Tibial nerve (tissue), 4 donors: Measurements from ENCODE around the gene MROH8. TPM values are rescaled to one million over a fixed set of nuclear protein-coding genes. Genes with fewer than 3 reads are reported as not detected.
A peak's percentile ranks its signal among the peaks of the same experiment; 100 is the strongest.

Source experiments
- DNase-seq, 2 donors: peaks; one replicate each; pipeline ENCODE4 v3.0.0-alpha.2; 2019; ENCODE audit warnings: low spot score in 2 of 2
- H3K27ac ChIP-seq, 4 donors: fragments of 200-600 bp; sonication (generic) in 3 of 4; one replicate each; pipeline ENCODE4 v1.5.1; 2017 to 2019; ENCODE audit warnings: mild to moderate bottlenecking in 1 of 4
- H3K27me3 ChIP-seq, 2 donors: fragments of 200-600 bp; sonication (generic) in 1 of 2; one replicate each; pipeline versions ENCODE4 v1.5.1 to v1.6.0; 2017 to 2019
- H3K36me3 ChIP-seq, 3 donors: fragments of 200-600 bp; sonication (generic); one replicate each; pipeline ENCODE4 v1.5.1; 2018 to 2019
- H3K4me1 ChIP-seq, 4 donors: fragments of 200-600 bp; sonication (generic) in 3 of 4; one replicate each; pipeline ENCODE4 v1.5.1; 2017 to 2019
- H3K4me3 ChIP-seq, 4 donors: fragments of 200-600 bp; sonication (generic) in 3 of 4; one replicate each; pipeline ENCODE4 v1.5.1; 2017 to 2019; ENCODE audit warnings: mild to moderate bottlenecking in 1 of 4, moderate library complexity in 1 of 4
- H3K9me3 ChIP-seq, 4 donors: fragments of 200-600 bp; sonication (generic) in 3 of 4; one replicate each; pipeline ENCODE4 v1.5.1; 2017 to 2019
- EP300 ChIP-seq, 2 donors: sonication (generic); formaldehyde crosslinking; IDR thresholded peaks; one replicate each; pipeline ENCODE4 v1.6.1; 2017; ENCODE audit warnings: antibody characterized with exemption in 2 of 2, mild to moderate bottlenecking in 1 of 2
- POLR2A ChIP-seq, 2 donors: fragments of 450-650 bp; IDR thresholded peaks; one replicate each; pipeline ENCODE4 v1.6.1; 2017; ENCODE audit warnings: antibody characterized with exemption in 2 of 2, mild to moderate bottlenecking in 2 of 2, moderate library complexity in 2 of 2
- WGBS, 2 donors: methylation state at CpG; one replicate each; pipeline ENCODE4 v1.1.5; 2018; 5-methylcytosine and 5-hydroxymethylcytosine counted together
- total RNA-seq, 4 donors: library from RNA; depleted of rRNA; stranded (reverse); fragments of >200 nt; gene quantifications; one replicate each; pipeline ENCODE4 v1.1.0, GENCODE V29; 2016
- TF ChIP-seq, protein P1 (sequence below), 5 experiments: fragments of 200-600 bp in 3 of 5; fragments of 450-650 bp in 2 of 5; sonication (generic) in 3 of 5; IDR thresholded peaks; one replicate each; pipeline ENCODE4 v1.5.1; 2016 to 2019; ENCODE audit warnings: antibody characterized with exemption in 5 of 5, mild to moderate bottlenecking in 3 of 5, moderate library complexity in 2 of 5

Gene MROH8
- total RNA-seq, 4 donors from 2014 or later = 1.9 to 2.7 (median 2.4) TPM

DNA sequence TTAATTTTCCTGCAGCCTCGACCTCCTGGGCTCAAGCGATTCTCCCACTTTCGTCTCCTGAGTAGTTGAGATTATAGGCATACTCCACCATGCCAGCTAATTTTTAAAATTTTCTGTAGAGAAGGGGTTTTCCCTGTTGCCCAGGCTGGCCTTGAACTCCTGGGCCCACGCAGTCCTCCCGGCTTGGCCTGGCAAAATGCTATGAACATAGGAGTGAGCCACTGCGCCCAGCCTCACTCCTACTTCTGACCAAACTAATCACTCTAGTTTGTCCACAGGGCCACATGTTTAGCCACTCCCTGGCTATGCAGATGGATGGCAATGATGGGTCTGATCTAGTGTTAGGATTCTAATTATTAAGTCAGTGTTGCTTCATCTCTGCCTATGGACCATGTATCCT is 32.1 kb downstream of the MROH8 start:
- peaks cover 0 to 17% (median 0%) of the 10 kb centered on the region in 3 donors for H3K36me3 ChIP-seq
- no peak overlapping the region for H3K27ac ChIP-seq
- TF ChIP-seq EP300 (IDR thresholded peaks at IDR 0.05) = no peak
- no peak for TF ChIP-seq POLR2A (IDR thresholded peaks at IDR 0.05)
- TF ChIP-seq, protein P1, sequence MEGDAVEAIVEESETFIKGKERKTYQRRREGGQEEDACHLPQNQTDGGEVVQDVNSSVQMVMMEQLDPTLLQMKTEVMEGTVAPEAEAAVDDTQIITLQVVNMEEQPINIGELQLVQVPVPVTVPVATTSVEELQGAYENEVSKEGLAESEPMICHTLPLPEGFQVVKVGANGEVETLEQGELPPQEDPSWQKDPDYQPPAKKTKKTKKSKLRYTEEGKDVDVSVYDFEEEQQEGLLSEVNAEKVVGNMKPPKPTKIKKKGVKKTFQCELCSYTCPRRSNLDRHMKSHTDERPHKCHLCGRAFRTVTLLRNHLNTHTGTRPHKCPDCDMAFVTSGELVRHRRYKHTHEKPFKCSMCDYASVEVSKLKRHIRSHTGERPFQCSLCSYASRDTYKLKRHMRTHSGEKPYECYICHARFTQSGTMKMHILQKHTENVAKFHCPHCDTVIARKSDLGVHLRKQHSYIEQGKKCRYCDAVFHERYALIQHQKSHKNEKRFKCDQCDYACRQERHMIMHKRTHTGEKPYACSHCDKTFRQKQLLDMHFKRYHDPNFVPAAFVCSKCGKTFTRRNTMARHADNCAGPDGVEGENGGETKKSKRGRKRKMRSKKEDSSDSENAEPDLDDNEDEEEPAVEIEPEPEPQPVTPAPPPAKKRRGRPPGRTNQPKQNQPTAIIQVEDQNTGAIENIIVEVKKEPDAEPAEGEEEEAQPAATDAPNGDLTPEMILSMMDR (IDR thresholded peaks at IDR 0.05) = no peak
- H3K4me3 ChIP-seq = no peak overlapping the region
- no peaks in the 10 kb centered on the region for H3K27me3 ChIP-seq
- H3K9me3 ChIP-seq = no peaks in the 10 kb centered on the region
- H3K4me1 ChIP-seq = no peaks in the 10 kb centered on the region
- 95 to 96% methylated on average over 6 of the region's 6 CpGs for WGBS, 2 donors
- no peak for DNase-seq

DNA sequence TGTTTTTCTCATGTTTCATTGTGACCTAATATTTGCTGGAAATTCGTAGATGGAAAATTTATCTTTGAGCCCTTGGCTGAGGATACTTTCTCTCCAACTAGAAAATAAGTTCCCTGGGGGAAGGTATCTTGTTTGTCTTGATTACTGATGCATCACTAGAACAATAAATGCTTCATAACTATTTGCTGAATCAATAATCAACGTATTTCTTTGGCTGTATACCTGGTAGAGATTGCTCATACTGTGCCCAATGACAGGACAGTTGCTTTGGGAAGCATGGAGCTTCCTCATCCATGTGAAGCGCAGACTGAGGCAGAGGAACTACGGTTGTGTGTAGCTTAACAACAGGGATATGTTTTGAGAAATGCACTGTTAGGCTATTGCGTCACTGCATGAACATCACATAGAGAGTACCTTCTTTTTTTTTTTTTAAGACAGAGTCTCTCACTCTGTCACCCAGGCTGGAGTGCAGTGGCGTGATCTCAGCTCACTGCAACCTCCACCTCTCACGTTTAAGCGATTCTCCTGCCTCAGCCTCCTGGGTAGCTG is 34.4 kb downstream of the MROH8 start:
- no peak overlapping the region for H3K27ac ChIP-seq
- H3K9me3 ChIP-seq = no peaks in the 10 kb centered on the region
- TF ChIP-seq EP300 (IDR thresholded peaks at IDR 0.05) = no peak
- no peak for TF ChIP-seq POLR2A (IDR thresholded peaks at IDR 0.05)
- H3K27me3 ChIP-seq = no peaks in the 10 kb centered on the region
- 87 to 93% methylated on average over 8 of the region's 8 CpGs for WGBS, 2 donors
- DNase-seq = no peak
- H3K4me1 ChIP-seq = no peaks in the 10 kb centered on the region
- H3K4me3 ChIP-seq = no peak overlapping the region
- peaks cover 0 to 27% (median 0%) of the 10 kb centered on the region in 3 donors for H3K36me3 ChIP-seq

DNA sequence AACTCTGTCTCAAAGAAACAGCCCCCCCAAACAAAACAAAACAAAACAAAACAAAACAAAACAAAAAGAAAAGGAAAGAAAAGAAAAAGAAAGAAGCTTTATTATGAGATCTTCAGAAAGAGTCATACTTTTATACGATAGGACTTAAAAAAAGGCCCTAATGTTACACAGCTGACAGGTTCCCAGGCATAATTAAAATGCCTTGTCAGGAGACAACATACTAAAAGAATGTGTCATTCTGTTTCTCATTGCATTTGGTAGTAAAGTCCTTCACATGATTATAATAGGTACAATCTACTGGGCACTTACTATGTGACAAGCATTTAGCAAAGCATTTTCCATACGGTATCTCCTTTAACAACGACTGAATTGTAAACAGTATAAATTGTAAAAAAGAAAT is 36.6 kb downstream of the MROH8 start:
- Histone ChIP-seq H3K36me3 (peaks cover 0 to 35% (median 0%) of the 10 kb centered on the region in 3 donors), H3K9me3 (no peaks in the 10 kb centered on the region), H3K4me1 (no peaks in the 10 kb centered on the region), H3K4me3 (no peak overlapping the region), H3K27me3 (no peaks in the 10 kb centered on the region), H3K27ac (peak overlapping the region in 1 of 4 donors; percentile 16)
- TF ChIP-seq, protein P1 (IDR thresholded peaks at IDR 0.05) = no peak
- TF ChIP-seq EP300 (IDR thresholded peaks at IDR 0.05) (no peak), POLR2A (IDR thresholded peaks at IDR 0.05) (no peak)
- no peak for DNase-seq
- WGBS, 2 donors = 61 to 66% methylated on average over 3 of the region's 3 CpGs

DNA sequence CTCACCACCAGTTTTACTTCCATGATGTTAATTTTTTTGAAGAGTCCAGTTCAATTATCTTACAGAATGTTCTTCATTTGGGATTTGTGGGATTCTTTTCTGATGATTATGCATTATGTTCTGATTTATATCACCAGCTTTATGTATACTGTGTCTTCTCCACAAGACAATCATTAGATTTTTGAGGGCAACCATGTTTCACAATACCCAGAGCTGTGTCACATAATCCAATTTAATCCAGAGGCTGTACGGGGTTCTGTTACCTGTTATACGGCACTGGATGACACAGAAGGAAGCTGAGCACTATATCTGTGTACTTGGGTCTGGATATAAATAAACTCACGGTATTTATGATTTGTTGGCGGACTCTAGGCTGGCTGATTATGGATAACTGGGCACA is 41.8 kb downstream of the MROH8 start:
- no peak for TF ChIP-seq EP300 (IDR thresholded peaks at IDR 0.05)
- TF ChIP-seq, protein P1 (IDR thresholded peaks at IDR 0.05) = no peak
- no peak for TF ChIP-seq POLR2A (IDR thresholded peaks at IDR 0.05)
- Histone ChIP-seq H3K4me3 (no peak overlapping the region), H3K27ac (no peak overlapping the region), H3K9me3 (no peaks in the 10 kb centered on the region), H3K4me1 (no peaks in the 10 kb centered on the region), H3K27me3 (no peaks in the 10 kb centered on the region), H3K36me3 (peaks cover 0 to 20% (median 0%) of the 10 kb centered on the region in 3 donors)
- WGBS, 2 donors = 91 to 92% methylated on average over 4 of the region's 4 CpGs
- no peak for DNase-seq

DNA sequence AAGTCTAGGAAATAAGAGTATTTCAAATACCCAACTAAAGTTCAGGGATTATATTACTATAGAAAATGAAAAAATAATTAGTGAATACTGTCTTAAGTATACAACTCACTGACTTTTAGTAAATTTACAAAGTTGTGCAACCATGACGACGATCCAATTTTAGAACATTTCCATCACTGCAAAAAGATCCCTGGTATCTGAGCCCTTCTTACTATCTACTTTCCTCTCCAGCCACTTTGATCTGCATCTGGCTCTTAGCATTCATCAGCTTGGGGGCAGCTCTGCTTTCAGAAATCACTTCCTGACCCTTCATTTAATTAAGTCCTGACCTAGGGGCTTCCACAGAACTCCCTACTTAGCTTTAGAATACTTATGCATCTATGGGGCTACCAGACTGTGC is 45.4 kb downstream of the MROH8 start:
- Histone ChIP-seq H3K9me3 (no peaks in the 10 kb centered on the region), H3K27ac (no peak overlapping the region), H3K4me1 (peaks cover 0 to 13% (median 3%) of the 10 kb centered on the region in 4 donors), H3K27me3 (no peaks in the 10 kb centered on the region), H3K36me3 (peaks cover 0 to 11% (median 0%) of the 10 kb centered on the region in 3 donors), H3K4me3 (no peak overlapping the region)
- 94 to 97% methylated on average over 2 of the region's 2 CpGs for WGBS, 2 donors
- no peak for TF ChIP-seq EP300 (IDR thresholded peaks at IDR 0.05)
- TF ChIP-seq POLR2A (IDR thresholded peaks at IDR 0.05) = no peak
- TF ChIP-seq, protein P1 (IDR thresholded peaks at IDR 0.05) = no peak
- no peak for DNase-seq
